CD14-positive monocyte (primary cell): ENCODE data around the gene CYTH3. TPM values are rescaled to one million over a fixed set of nuclear protein-coding genes. Genes with fewer than 3 reads are reported as not detected.

Experiments used
- DNase-seq, 3 donors: peaks; one replicate each; pipeline ENCODE4 v3.0.0-alpha.2; 2011 to 2022
- H2AFZ ChIP-seq: 2 replicates; pipeline ENCODE4 v1.6.0; 2012; ENCODE audit warnings: mild to moderate bottlenecking, low read depth, low read length, inconsistent platforms; ENCODE audit not compliant: insufficient read depth, poor library complexity, severe bottlenecking
- H3K27ac ChIP-seq, 2 donors: 1 replicate in 1 of 2; 2 replicates in 1 of 2; pipeline ENCODE4 v1.5.1; 2012 to 2013; ENCODE audit warnings: low read length in 2 of 2, control low read depth in 1 of 2, inconsistent platforms in 1 of 2, low read depth in 1 of 2, mild to moderate bottlenecking in 1 of 2
- H3K27me3 ChIP-seq, 2 donors: one replicate each; pipeline versions ENCODE4 v1.6.0 to v1.6.1; 2011 to 2013; ENCODE audit warnings: low read length in 2 of 2; ENCODE audit not compliant: control insufficient read depth in 2 of 2, insufficient read depth in 2 of 2
- H3K36me3 ChIP-seq, 2 donors: replicated peaks in 1 of 2; 1 replicate in 1 of 2; 2 replicates in 1 of 2; pipeline versions ENCODE4 v1.5.1 to v1.6.1; 2012 to 2013; ENCODE audit warnings: low read length in 2 of 2, control low read depth in 1 of 2, inconsistent platforms in 1 of 2, mild to moderate bottlenecking in 1 of 2; ENCODE audit not compliant: insufficient read depth in 2 of 2, control insufficient read depth in 1 of 2
- H3K4me1 ChIP-seq, 2 donors: 1 replicate in 1 of 2; 2 replicates in 1 of 2; pipeline versions ENCODE4 v1.5.1 to v1.6.1; 2012 to 2013; ENCODE audit warnings: low read length in 2 of 2, control low read depth in 1 of 2, inconsistent platforms in 1 of 2, mild to moderate bottlenecking in 1 of 2, moderate library complexity in 1 of 2; ENCODE audit not compliant: insufficient read depth in 2 of 2, control insufficient read depth in 1 of 2
- H3K4me2 ChIP-seq: replicated peaks from 2 replicates; pipeline ENCODE3; 2012; ENCODE audit warnings: low read length, moderate library complexity, mild to moderate bottlenecking; ENCODE audit not compliant: poor library complexity, severe bottlenecking; ENCODE audit errors: extremely low read depth
- H3K4me3 ChIP-seq, 3 experiments: fragments of 200-600 bp in 1 of 3; sonication (generic) in 1 of 3; replicated peaks in 1 of 3; 1 replicate in 2 of 3; 2 replicates in 1 of 3; pipeline ENCODE4 v1.5.1; 2011 to 2013; ENCODE audit warnings: low read length in 3 of 3, mild to moderate bottlenecking in 3 of 3, control low read depth in 2 of 3, low read depth in 2 of 3, inconsistent platforms in 1 of 3, moderate library complexity in 1 of 3
- H3K79me2 ChIP-seq: 2 replicates; pipeline ENCODE4 v1.6.0; 2012; ENCODE audit warnings: mild to moderate bottlenecking, control low read depth, inconsistent platforms, low read length, moderate library complexity; ENCODE audit not compliant: insufficient read depth
- H3K9ac ChIP-seq: 2 replicates; pipeline ENCODE4 v1.6.0; 2017; ENCODE audit warnings: low read length, mild to moderate bottlenecking; ENCODE audit not compliant: insufficient read depth, poor library complexity, severe bottlenecking
- H3K9me3 ChIP-seq, 2 donors: replicated peaks in 1 of 2; 1 replicate in 1 of 2; 2 replicates in 1 of 2; pipeline versions ENCODE4 v1.5.1 to v1.6.1; 2012 to 2013; ENCODE audit warnings: low read length in 2 of 2, control low read depth in 1 of 2; ENCODE audit not compliant: control insufficient read depth in 1 of 2, insufficient read depth in 1 of 2
- H4K20me1 ChIP-seq: 2 replicates; pipeline ENCODE4 v1.6.0; 2012; ENCODE audit warnings: mild to moderate bottlenecking, low read length, control low read depth, moderate library complexity; ENCODE audit not compliant: insufficient read depth
- H3K27ac Mint-ChIP-seq, 7 donors: one replicate each; pipeline ENCODE4 v1.8.0; 2020; ENCODE audit warnings: mild to moderate bottlenecking in 7 of 7, mixed read lengths in 7 of 7, moderate library complexity in 6 of 7, inconsistent platforms in 2 of 7
- H3K27me3 Mint-ChIP-seq, 3 donors: one replicate each; pipeline ENCODE4 v1.8.0; 2021 to 2022; ENCODE audit warnings: low read depth in 3 of 3, mild to moderate bottlenecking in 3 of 3, mixed read lengths in 3 of 3, moderate library complexity in 3 of 3, inconsistent platforms in 1 of 3
- H3K36me3 Mint-ChIP-seq, 2 donors: one replicate each; pipeline ENCODE4 v1.8.0; 2020; ENCODE audit warnings: mixed read lengths in 2 of 2, inconsistent platforms in 1 of 2, mild to moderate bottlenecking in 1 of 2
- H3K4me1 Mint-ChIP-seq: one replicate; pipeline ENCODE4 v1.8.0; 2020; ENCODE audit warnings: mild to moderate bottlenecking, mixed read lengths
- H3K4me3 Mint-ChIP-seq, 2 donors: one replicate each; pipeline ENCODE4 v1.8.0; 2020; ENCODE audit warnings: mild to moderate bottlenecking in 2 of 2, mixed read lengths in 2 of 2, moderate library complexity in 1 of 2
- H3K9me3 Mint-ChIP-seq, 7 donors: one replicate each; pipeline ENCODE4 v1.8.0; 2020 to 2022; ENCODE audit warnings: mixed read lengths in 7 of 7, mild to moderate bottlenecking in 6 of 7, moderate library complexity in 6 of 7, inconsistent platforms in 2 of 7
- WGBS: methylation state at CpG from one replicate; pipeline ENCODE4 v1.1.5; 2013; ENCODE audit warnings: missing lambda C conversion rate; ENCODE audit not compliant: insufficient coverage; 5-methylcytosine and 5-hydroxymethylcytosine counted together
- intact Hi-C, 2 donors: fragments of 100-400 bp; cut with micrococcal nuclease; formaldehyde crosslinking; loops; one replicate each; pipeline versions ENCODE4 v1.15.0 to v1.15.1; 2023
- polyA plus RNA-seq, 3 donors: library from polyadenylated mRNA; depleted of rRNA in 1 of 3; unstranded in 2 of 3; stranded (reverse) in 1 of 3; fragments of 300-500 nt in 2 of 3; fragments of >200 nt in 1 of 3; fragmentation: Illumina TruSeq in 2 of 3; gene quantifications; 1 replicate in 2 of 3; 2 replicates in 1 of 3; pipeline ENCODE4 v1.2.3, GENCODE V29; 2012 to 2021
- TF ChIP-seq, protein P1 (sequence below): fragments of 200-600 bp; IDR thresholded peaks from one replicate; pipeline ENCODE4 v1.8.0; 2022; ENCODE audit warnings: antibody characterized with exemption, mild to moderate bottlenecking

Gene CYTH3
- polyA plus RNA-seq, 3 donors = 1.3 to 8.5 (median 1.4) TPM

DNA sequence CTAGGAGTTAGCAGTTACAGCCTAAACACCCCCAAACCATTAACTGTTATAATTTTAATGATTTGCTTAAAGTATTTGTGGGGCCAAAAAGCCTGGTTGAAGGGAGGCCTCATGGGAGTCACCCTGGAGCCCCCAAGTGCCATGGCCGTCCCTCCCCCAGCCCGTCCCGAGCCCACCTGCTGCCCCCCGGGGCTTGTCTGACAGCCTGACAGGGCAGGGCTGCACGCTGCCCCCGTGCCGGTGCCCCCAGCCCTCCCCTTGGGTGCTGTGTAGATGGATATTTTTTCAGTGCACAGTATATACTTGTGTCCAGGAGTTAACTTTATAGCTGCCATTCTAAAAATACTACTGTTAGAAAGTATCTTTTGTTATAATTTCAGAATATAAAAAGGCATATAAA, 108.4 kb downstream of the CYTH3 start:
- DNase-seq = no peak
- no peak overlapping the region for H3K4me2 ChIP-seq
- no peak overlapping the region for H3K4me3 Mint-ChIP-seq
- no peaks in the 10 kb centered on the region for H3K27me3 ChIP-seq
- WGBS = 100% methylated on average over 3 of the region's 7 CpGs
- H3K9ac ChIP-seq = no peak overlapping the region
- no peaks in the 10 kb centered on the region for H3K79me2 ChIP-seq
- no peak overlapping the region for H3K27ac Mint-ChIP-seq
- TF ChIP-seq, protein P1, sequence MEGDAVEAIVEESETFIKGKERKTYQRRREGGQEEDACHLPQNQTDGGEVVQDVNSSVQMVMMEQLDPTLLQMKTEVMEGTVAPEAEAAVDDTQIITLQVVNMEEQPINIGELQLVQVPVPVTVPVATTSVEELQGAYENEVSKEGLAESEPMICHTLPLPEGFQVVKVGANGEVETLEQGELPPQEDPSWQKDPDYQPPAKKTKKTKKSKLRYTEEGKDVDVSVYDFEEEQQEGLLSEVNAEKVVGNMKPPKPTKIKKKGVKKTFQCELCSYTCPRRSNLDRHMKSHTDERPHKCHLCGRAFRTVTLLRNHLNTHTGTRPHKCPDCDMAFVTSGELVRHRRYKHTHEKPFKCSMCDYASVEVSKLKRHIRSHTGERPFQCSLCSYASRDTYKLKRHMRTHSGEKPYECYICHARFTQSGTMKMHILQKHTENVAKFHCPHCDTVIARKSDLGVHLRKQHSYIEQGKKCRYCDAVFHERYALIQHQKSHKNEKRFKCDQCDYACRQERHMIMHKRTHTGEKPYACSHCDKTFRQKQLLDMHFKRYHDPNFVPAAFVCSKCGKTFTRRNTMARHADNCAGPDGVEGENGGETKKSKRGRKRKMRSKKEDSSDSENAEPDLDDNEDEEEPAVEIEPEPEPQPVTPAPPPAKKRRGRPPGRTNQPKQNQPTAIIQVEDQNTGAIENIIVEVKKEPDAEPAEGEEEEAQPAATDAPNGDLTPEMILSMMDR = no peak
- H3K27ac ChIP-seq = no peak overlapping the region
- no peaks in the 10 kb centered on the region for H3K9me3 ChIP-seq
- no peaks in the 10 kb centered on the region for H3K9me3 Mint-ChIP-seq
- H3K4me1 ChIP-seq = no peaks in the 10 kb centered on the region
- H3K4me3 ChIP-seq = no peak overlapping the region
- H3K4me1 Mint-ChIP-seq = no peaks in the 10 kb centered on the region
- peaks cover 11% of the 10 kb centered on the region for H4K20me1 ChIP-seq
- H3K27me3 Mint-ChIP-seq = peaks cover 0 to 6% (median 1%) of the 10 kb centered on the region in 3 donors
- no peak overlapping the region for H2AFZ ChIP-seq
- peaks cover 42 to 56% of the 10 kb centered on the region in 2 donors for H3K36me3 Mint-ChIP-seq
- H3K36me3 ChIP-seq = peaks cover 35 to 63% of the 10 kb centered on the region in 2 donors
- intact Hi-C loops = loop anchor here (10.0 kb wide), 2 partner anchors 111 to 161 kb away; partner anchors contain the start of gene CYTH3 (in 1 of the 2)

DNA sequence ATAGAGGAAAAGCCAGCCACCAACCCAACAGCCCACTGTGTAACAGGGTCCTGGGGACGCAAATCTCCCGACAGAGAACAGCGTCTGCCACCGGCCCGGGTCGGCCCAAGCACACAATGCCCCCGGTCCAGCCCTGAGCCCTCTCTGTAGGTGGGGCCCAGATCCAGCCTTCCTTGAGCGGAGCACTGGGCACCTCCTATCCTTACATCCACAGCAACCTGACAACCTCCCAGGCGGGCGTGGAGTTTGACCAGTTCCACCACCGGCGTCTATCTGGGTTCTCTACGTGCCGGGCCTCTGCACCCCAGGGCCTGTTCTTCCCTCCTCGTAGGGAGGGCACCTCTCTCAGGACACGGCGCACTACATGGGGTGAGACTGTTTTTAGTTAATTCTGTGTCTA, 109.0 kb downstream of the CYTH3 start:
- TF ChIP-seq, protein P1 = no peak
- Histone ChIP-seq H3K9ac (no peak overlapping the region), H3K79me2 (no peaks in the 10 kb centered on the region), H3K4me2 (no peak overlapping the region), H2AFZ (no peak overlapping the region), H3K27me3 (no peaks in the 10 kb centered on the region), H4K20me1 (peaks cover 15% of the 10 kb centered on the region), H3K9me3 (no peaks in the 10 kb centered on the region), H3K4me1 (no peaks in the 10 kb centered on the region), H3K36me3 (peaks cover 38 to 69% of the 10 kb centered on the region in 2 donors), H3K4me3 (no peak overlapping the region), H3K27ac (no peak overlapping the region)
- intact Hi-C loops = loop anchor here (10.0 kb wide), 2 partner anchors 111 to 161 kb away; partner anchors contain the start of gene CYTH3 (in 1 of the 2)
- Mint-ChIP-seq H3K9me3 (peaks cover 0 to 1% (median 0%) of the 10 kb centered on the region in 7 donors), H3K4me1 (no peaks in the 10 kb centered on the region), H3K27me3 (peaks cover 0 to 2% (median 1%) of the 10 kb centered on the region in 3 donors), H3K36me3 (peaks cover 45 to 58% of the 10 kb centered on the region in 2 donors), H3K27ac (no peak overlapping the region), H3K4me3 (no peak overlapping the region)
- no peak for DNase-seq
- WGBS = 93% methylated on average over 10 of the region's 17 CpGs
